ENCODE measurements around the gene ZNF41. TPM values are rescaled to one million over a fixed set of nuclear protein-coding genes. Genes with fewer than 3 reads are reported as not detected.

ZNF41 gene
- polyA plus RNA-seq, 1 donor from 2014 or later, result 8.6 TPM

GRCh38 chrX:47475476-47475875 is 7.5 kb downstream of the ZNF41 start:
- Mint-ChIP-seq H3K9me3 (no peaks in the 10 kb centered on the region), H3K4me3 (no peak overlapping the region), H3K4me1 (peaks cover 5 to 24% (median 14%) of the 10 kb centered on the region in 3 donors), H3K36me3 (peaks cover 6% of the 10 kb centered on the region), H3K27ac (no peak overlapping the region), H3K27me3 (no peaks in the 10 kb centered on the region)

GRCh38 chrX:47467106-47467505 is 15.9 kb downstream of the ZNF41 start:
- Mint-ChIP-seq H3K4me1 (peaks cover 1 to 8% (median 2%) of the 10 kb centered on the region in 3 donors), H3K27me3 (peaks cover 2% of the 10 kb centered on the region), H3K4me3 (no peak overlapping the region), H3K27ac (no peak overlapping the region), H3K9me3 (no peaks in the 10 kb centered on the region), H3K36me3 (peaks cover 3% of the 10 kb centered on the region)

GRCh38 chrX:47460561-47460960 is 22.5 kb downstream of the ZNF41 start:
- H3K9me3 Mint-ChIP-seq, result peaks cover 0 to 4% (median 0%) of the 10 kb centered on the region in 3 donors
- H3K27me3 Mint-ChIP-seq, result no peaks in the 10 kb centered on the region
- peaks cover 5% of the 10 kb centered on the region for H3K36me3 Mint-ChIP-seq
- H3K27ac Mint-ChIP-seq, result no peak overlapping the region
- H3K4me1 Mint-ChIP-seq, result no peaks in the 10 kb centered on the region
- no peak overlapping the region for H3K4me3 Mint-ChIP-seq

GRCh38 chrX:47458528-47458927 is 24.5 kb downstream of the ZNF41 start:
- Mint-ChIP-seq H3K4me3 (no peak overlapping the region), H3K27me3 (no peaks in the 10 kb centered on the region), H3K4me1 (no peaks in the 10 kb centered on the region), H3K36me3 (peaks cover 18% of the 10 kb centered on the region), H3K27ac (no peak overlapping the region), H3K9me3 (peaks cover 0 to 4% (median 0%) of the 10 kb centered on the region in 3 donors)

GRCh38 chrX:47456080-47456479 is 26.9 kb downstream of the ZNF41 start:
- Mint-ChIP-seq H3K27me3 (no peaks in the 10 kb centered on the region), H3K9me3 (peaks cover 3 to 6% (median 6%) of the 10 kb centered on the region in 3 donors), H3K4me1 (no peaks in the 10 kb centered on the region), H3K4me3 (no peak overlapping the region), H3K36me3 (peaks cover 29% of the 10 kb centered on the region), H3K27ac (no peak overlapping the region)

GRCh38 chrX:47452112-47452511 is 30.9 kb downstream of the ZNF41 start:
- peaks cover 34% of the 10 kb centered on the region for H3K36me3 Mint-ChIP-seq
- peaks cover 2 to 29% (median 21%) of the 10 kb centered on the region in 3 donors for H3K9me3 Mint-ChIP-seq
- no peak overlapping the region for H3K27ac Mint-ChIP-seq
- H3K27me3 Mint-ChIP-seq, result no peaks in the 10 kb centered on the region
- no peak overlapping the region for H3K4me3 Mint-ChIP-seq
- H3K4me1 Mint-ChIP-seq, result peaks cover 0 to 4% (median 0%) of the 10 kb centered on the region in 3 donors

- no peaks in the 10 kb centered on the region for H3K27me3 Mint-ChIP-seq
- H3K4me1 Mint-ChIP-seq, result peaks cover 5 to 8% (median 6%) of the 10 kb centered on the region in 3 donors
- H3K9me3 Mint-ChIP-seq, result peaks cover 9 to 40% (median 25%) of the 10 kb centered on the region in 3 donors
- peaks cover 18% of the 10 kb centered on the region for H3K36me3 Mint-ChIP-seq
- no peak overlapping the region for H3K27ac Mint-ChIP-seq
- no peak overlapping the region for H3K4me3 Mint-ChIP-seq
Observed at GRCh38 chrX:47448165-47448806, 34.7 kb downstream of the ZNF41 start.

- peaks cover 5 to 8% (median 6%) of the 10 kb centered on the region in 3 donors for H3K4me1 Mint-ChIP-seq
- peaks cover 13% of the 10 kb centered on the region for H3K36me3 Mint-ChIP-seq
- peaks cover 9 to 40% (median 25%) of the 10 kb centered on the region in 3 donors for H3K9me3 Mint-ChIP-seq
- H3K27ac Mint-ChIP-seq, result no peak overlapping the region
- H3K27me3 Mint-ChIP-seq, result no peaks in the 10 kb centered on the region
- H3K4me3 Mint-ChIP-seq, result peak overlapping the region in 1 of 4 donors; percentile 13
Observed at GRCh38 chrX:47447607-47448006, 35.4 kb downstream of the ZNF41 start.

- H3K27ac Mint-ChIP-seq, result no peak overlapping the region
- no peak overlapping the region for H3K4me3 Mint-ChIP-seq
- peaks cover 10% of the 10 kb centered on the region for H3K36me3 Mint-ChIP-seq
Observed at GRCh38 chrX:47446971-47447370, 36.1 kb downstream of the ZNF41 start.

GRCh38 chrX:47446431-47446830 is 36.6 kb downstream of the ZNF41 start:
- Mint-ChIP-seq H3K9me3 (peaks cover 9 to 40% (median 19%) of the 10 kb centered on the region in 3 donors), H3K36me3 (peaks cover 7% of the 10 kb centered on the region), H3K27me3 (no peaks in the 10 kb centered on the region), H3K4me1 (peaks cover 5 to 11% (median 6%) of the 10 kb centered on the region in 3 donors), H3K4me3 (no peak overlapping the region), H3K27ac (no peak overlapping the region)

More at GRCh38 chrX:47446971-47447370, 36.1 kb downstream of the ZNF41 start:
- Mint-ChIP-seq H3K4me1 (peaks cover 5 to 10% (median 6%) of the 10 kb centered on the region in 3 donors), H3K9me3 (peaks cover 9 to 40% (median 22%) of the 10 kb centered on the region in 3 donors), H3K27me3 (no peaks in the 10 kb centered on the region)

GRCh38 chrX:47430925-47431324 is 52.1 kb downstream of the ZNF41 start:
- peaks cover 2 to 4% (median 2%) of the 10 kb centered on the region in 3 donors for H3K9me3 Mint-ChIP-seq
- no peak overlapping the region for H3K27ac Mint-ChIP-seq
- peaks cover 0 to 1% (median 0%) of the 10 kb centered on the region in 3 donors for H3K4me1 Mint-ChIP-seq
- H3K36me3 Mint-ChIP-seq, result peaks cover 2% of the 10 kb centered on the region
- no peaks in the 10 kb centered on the region for H3K27me3 Mint-ChIP-seq
- H3K4me3 Mint-ChIP-seq, result peak overlapping the region in 1 of 4 donors; percentile 82

GRCh38 chrX:47422444-47422843 is 60.6 kb downstream of the ZNF41 start:
- peaks cover 12 to 14% (median 12%) of the 10 kb centered on the region in 3 donors for H3K4me1 Mint-ChIP-seq
- H3K27me3 Mint-ChIP-seq, result peaks cover 1% of the 10 kb centered on the region
- H3K36me3 Mint-ChIP-seq, result peaks cover 8% of the 10 kb centered on the region
- peaks cover 0 to 5% (median 0%) of the 10 kb centered on the region in 3 donors for H3K9me3 Mint-ChIP-seq
- no peak overlapping the region for H3K27ac Mint-ChIP-seq
- H3K4me3 Mint-ChIP-seq, result no peak overlapping the region

- peaks cover 12 to 14% (median 12%) of the 10 kb centered on the region in 3 donors for H3K4me1 Mint-ChIP-seq
Observed at GRCh38 chrX:47420962-47421361, 62.1 kb downstream of the ZNF41 start.

GRCh38 chrX:47420265-47420664 is 62.8 kb downstream of the ZNF41 start:
- Mint-ChIP-seq H3K4me3 (peak overlapping the region in 1 of 4 donors; percentile 92), H3K27me3 (peaks cover 1% of the 10 kb centered on the region), H3K4me1 (peaks cover 12 to 14% (median 12%) of the 10 kb centered on the region in 3 donors)

More at GRCh38 chrX:47420962-47421361, 62.1 kb downstream of the ZNF41 start:
- H3K9me3 Mint-ChIP-seq, result peaks cover 0 to 9% (median 0%) of the 10 kb centered on the region in 3 donors
- H3K27ac Mint-ChIP-seq, result peak overlapping the region; percentile 11 to 65 (median 41)
- peaks cover 1% of the 10 kb centered on the region for H3K27me3 Mint-ChIP-seq
- H3K36me3 Mint-ChIP-seq, result peaks cover 8% of the 10 kb centered on the region
- H3K4me3 Mint-ChIP-seq, result peak overlapping the region in 2 of 4 donors; percentile 41 to 92

GRCh38 chrX:47413179-47413594 is 69.8 kb downstream of the ZNF41 start:
- Mint-ChIP-seq H3K27me3 (no peaks in the 10 kb centered on the region), H3K4me3 (no peak overlapping the region), H3K36me3 (peaks cover 8% of the 10 kb centered on the region), H3K9me3 (peaks cover 10 to 32% (median 26%) of the 10 kb centered on the region in 3 donors), H3K27ac (no peak overlapping the region), H3K4me1 (no peaks in the 10 kb centered on the region)

More at GRCh38 chrX:47420265-47420664, 62.8 kb downstream of the ZNF41 start:
- Mint-ChIP-seq H3K36me3 (peaks cover 8% of the 10 kb centered on the region), H3K9me3 (peaks cover 0 to 9% (median 0%) of the 10 kb centered on the region in 3 donors), H3K27ac (peak overlapping the region in 1 of 3 donors; percentile 41)
